Chondrocyte (in vitro differentiated cells): ENCODE data around the gene MYH7. TPM values are rescaled to one million over a fixed set of nuclear protein-coding genes. Genes with fewer than 3 reads are reported as not detected.

Experiments
- DNase-seq: peaks from one replicate; pipeline ENCODE4 v3.0.0; 2021; ENCODE audit warnings: mixed read lengths, low spot score
- H3K27ac Mint-ChIP-seq: one replicate; pipeline ENCODE4 v1.8.0; 2021; ENCODE audit warnings: mild to moderate bottlenecking, moderate library complexity, mixed read lengths; ENCODE audit not compliant: unreplicated experiment
- H3K27me3 Mint-ChIP-seq: 2 replicates; pipeline ENCODE4 v1.8.0; 2021; ENCODE audit warnings: low read depth, mixed read lengths
- H3K36me3 Mint-ChIP-seq: 2 replicates; pipeline ENCODE4 v1.8.0; 2021; ENCODE audit warnings: low read depth, mixed read lengths
- H3K4me1 Mint-ChIP-seq: 2 replicates; pipeline ENCODE4 v1.8.0; 2021; ENCODE audit warnings: low read depth, mild to moderate bottlenecking, mixed read lengths
- H3K4me3 Mint-ChIP-seq: one replicate; pipeline ENCODE4 v1.8.0; 2021; ENCODE audit warnings: mild to moderate bottlenecking, moderate library complexity, mixed read lengths; ENCODE audit not compliant: unreplicated experiment
- H3K9me3 Mint-ChIP-seq: 2 replicates; pipeline ENCODE4 v1.8.0; 2021; ENCODE audit warnings: low read depth, mixed read lengths
- total RNA-seq: library from RNA; stranded (reverse); gene quantifications from 3 replicates; pipeline ENCODE4 v1.2.1, GENCODE V29; 2021
- TF ChIP-seq, protein P1 (sequence below): fragments of 200-600 bp; sonication (generic); IDR thresholded peaks from 2 replicates; pipeline ENCODE4 v1.5.0; 2021; ENCODE audit warnings: antibody characterized with exemption, mild to moderate bottlenecking, moderate library complexity

MYH7 gene
- total RNA-seq, 1 donor from 2014 or later = not detected

GRCh38 chr14:23447361-23448350, 12.2 kb upstream of the MYH7 start:
- no peaks in the 10 kb centered on the region for H3K36me3 Mint-ChIP-seq
- no peak for DNase-seq
- no peaks in the 10 kb centered on the region for H3K4me1 Mint-ChIP-seq
- no peaks in the 10 kb centered on the region for H3K9me3 Mint-ChIP-seq
- peaks cover 30% of the 10 kb centered on the region for H3K27me3 Mint-ChIP-seq
- H3K4me3 Mint-ChIP-seq = no peak overlapping the region
- no peak overlapping the region for H3K27ac Mint-ChIP-seq
- TF ChIP-seq, protein P1, sequence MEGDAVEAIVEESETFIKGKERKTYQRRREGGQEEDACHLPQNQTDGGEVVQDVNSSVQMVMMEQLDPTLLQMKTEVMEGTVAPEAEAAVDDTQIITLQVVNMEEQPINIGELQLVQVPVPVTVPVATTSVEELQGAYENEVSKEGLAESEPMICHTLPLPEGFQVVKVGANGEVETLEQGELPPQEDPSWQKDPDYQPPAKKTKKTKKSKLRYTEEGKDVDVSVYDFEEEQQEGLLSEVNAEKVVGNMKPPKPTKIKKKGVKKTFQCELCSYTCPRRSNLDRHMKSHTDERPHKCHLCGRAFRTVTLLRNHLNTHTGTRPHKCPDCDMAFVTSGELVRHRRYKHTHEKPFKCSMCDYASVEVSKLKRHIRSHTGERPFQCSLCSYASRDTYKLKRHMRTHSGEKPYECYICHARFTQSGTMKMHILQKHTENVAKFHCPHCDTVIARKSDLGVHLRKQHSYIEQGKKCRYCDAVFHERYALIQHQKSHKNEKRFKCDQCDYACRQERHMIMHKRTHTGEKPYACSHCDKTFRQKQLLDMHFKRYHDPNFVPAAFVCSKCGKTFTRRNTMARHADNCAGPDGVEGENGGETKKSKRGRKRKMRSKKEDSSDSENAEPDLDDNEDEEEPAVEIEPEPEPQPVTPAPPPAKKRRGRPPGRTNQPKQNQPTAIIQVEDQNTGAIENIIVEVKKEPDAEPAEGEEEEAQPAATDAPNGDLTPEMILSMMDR = no peak

- no peaks in the 10 kb centered on the region for H3K36me3 Mint-ChIP-seq
- peaks cover 34% of the 10 kb centered on the region for H3K27me3 Mint-ChIP-seq
- H3K27ac Mint-ChIP-seq = no peak overlapping the region
- DNase-seq = no peak
- H3K4me1 Mint-ChIP-seq = no peaks in the 10 kb centered on the region
- TF ChIP-seq, protein P1 = no peak
- no peaks in the 10 kb centered on the region for H3K9me3 Mint-ChIP-seq
- H3K4me3 Mint-ChIP-seq = no peak overlapping the region
Measured at GRCh38 chr14:23446291-23446851, 10.9 kb upstream of the MYH7 start.

GRCh38 chr14:23445773-23446172, 10.3 kb upstream of the MYH7 start:
- H3K9me3 Mint-ChIP-seq = no peaks in the 10 kb centered on the region
- TF ChIP-seq, protein P1 = no peak
- H3K4me1 Mint-ChIP-seq = no peaks in the 10 kb centered on the region
- H3K27ac Mint-ChIP-seq = no peak overlapping the region
- peaks cover 33% of the 10 kb centered on the region for H3K27me3 Mint-ChIP-seq
- H3K36me3 Mint-ChIP-seq = no peaks in the 10 kb centered on the region
- no peak overlapping the region for H3K4me3 Mint-ChIP-seq
- no peak for DNase-seq

GRCh38 chr14:23444314-23444713, 8.9 kb upstream of the MYH7 start:
- TF ChIP-seq, protein P1 = no peak
- Mint-ChIP-seq H3K9me3 (no peaks in the 10 kb centered on the region), H3K4me3 (no peak overlapping the region), H3K36me3 (no peaks in the 10 kb centered on the region), H3K4me1 (no peaks in the 10 kb centered on the region), H3K27ac (no peak overlapping the region), H3K27me3 (peaks cover 30% of the 10 kb centered on the region)
- no peak for DNase-seq

DNA sequence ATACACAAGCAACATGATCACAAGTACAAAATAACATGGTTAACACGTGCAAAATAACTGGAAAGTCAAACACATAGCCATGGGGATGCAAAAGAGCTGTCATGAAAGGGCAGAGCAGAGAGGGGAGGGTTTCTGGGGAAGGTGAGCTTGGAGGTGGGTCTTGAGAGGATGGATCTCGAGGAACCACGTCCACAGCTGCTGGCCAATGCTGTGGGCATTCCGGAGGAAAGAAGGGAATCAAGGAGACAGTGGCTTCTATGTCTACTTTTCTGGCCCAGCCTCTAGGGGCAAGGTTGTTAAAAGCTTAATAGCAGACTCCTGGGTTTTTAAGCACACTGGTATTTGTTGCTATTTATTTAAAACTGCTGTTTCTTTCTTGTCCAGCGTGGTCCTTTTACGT, 8.4 kb upstream of the MYH7 start:
- Mint-ChIP-seq H3K4me3 (no peak overlapping the region), H3K4me1 (no peaks in the 10 kb centered on the region), H3K9me3 (no peaks in the 10 kb centered on the region), H3K27ac (no peak overlapping the region), H3K27me3 (peaks cover 29% of the 10 kb centered on the region), H3K36me3 (no peaks in the 10 kb centered on the region)
- DNase-seq = no peak
- TF ChIP-seq, protein P1 = no peak
